ENCODE measurements around the gene MAD2L1.

DNA sequence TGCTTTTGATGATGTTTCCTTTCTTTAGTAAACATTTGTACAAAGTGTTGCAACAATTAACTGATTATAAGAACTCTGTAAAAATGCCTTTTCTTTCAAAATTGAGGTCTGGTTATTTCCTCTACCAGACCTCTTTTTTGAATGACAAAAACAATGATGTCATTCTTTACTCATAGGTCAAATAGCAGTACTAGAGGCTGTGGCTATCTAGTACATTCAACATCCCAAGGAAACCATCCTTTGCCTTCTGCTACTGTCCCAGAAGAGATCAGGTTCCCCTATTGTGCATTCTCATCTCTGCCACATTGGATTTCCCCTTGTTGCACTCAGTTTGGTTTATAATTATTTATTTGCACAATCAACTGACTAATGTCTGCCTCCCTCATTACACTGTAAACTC lies 19.1 kb upstream of the MAD2L1 start:
- TF ChIP-seq, protein P1, sequence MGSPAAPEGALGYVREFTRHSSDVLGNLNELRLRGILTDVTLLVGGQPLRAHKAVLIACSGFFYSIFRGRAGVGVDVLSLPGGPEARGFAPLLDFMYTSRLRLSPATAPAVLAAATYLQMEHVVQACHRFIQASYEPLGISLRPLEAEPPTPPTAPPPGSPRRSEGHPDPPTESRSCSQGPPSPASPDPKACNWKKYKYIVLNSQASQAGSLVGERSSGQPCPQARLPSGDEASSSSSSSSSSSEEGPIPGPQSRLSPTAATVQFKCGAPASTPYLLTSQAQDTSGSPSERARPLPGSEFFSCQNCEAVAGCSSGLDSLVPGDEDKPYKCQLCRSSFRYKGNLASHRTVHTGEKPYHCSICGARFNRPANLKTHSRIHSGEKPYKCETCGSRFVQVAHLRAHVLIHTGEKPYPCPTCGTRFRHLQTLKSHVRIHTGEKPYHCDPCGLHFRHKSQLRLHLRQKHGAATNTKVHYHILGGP (tag by site-specific recombination; IDR thresholded peaks at IDR 0.05): no peak
- TF ChIP-seq ZNF792 (tag by site-specific recombination; IDR thresholded peaks at IDR 0.05): no peak
- TF ChIP-seq, protein P2, sequence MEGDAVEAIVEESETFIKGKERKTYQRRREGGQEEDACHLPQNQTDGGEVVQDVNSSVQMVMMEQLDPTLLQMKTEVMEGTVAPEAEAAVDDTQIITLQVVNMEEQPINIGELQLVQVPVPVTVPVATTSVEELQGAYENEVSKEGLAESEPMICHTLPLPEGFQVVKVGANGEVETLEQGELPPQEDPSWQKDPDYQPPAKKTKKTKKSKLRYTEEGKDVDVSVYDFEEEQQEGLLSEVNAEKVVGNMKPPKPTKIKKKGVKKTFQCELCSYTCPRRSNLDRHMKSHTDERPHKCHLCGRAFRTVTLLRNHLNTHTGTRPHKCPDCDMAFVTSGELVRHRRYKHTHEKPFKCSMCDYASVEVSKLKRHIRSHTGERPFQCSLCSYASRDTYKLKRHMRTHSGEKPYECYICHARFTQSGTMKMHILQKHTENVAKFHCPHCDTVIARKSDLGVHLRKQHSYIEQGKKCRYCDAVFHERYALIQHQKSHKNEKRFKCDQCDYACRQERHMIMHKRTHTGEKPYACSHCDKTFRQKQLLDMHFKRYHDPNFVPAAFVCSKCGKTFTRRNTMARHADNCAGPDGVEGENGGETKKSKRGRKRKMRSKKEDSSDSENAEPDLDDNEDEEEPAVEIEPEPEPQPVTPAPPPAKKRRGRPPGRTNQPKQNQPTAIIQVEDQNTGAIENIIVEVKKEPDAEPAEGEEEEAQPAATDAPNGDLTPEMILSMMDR (tag by site-specific recombination; IDR thresholded peaks at IDR 0.05): no peak
- TF ChIP-seq ZNF747 (tag by site-specific recombination; IDR thresholded peaks at IDR 0.05): no peak
- no peak for TF ChIP-seq RBAK (tag by site-specific recombination; IDR thresholded peaks at IDR 0.05)
- no peak for TF ChIP-seq EGR2 (tag by site-specific recombination; IDR thresholded peaks at IDR 0.05; ENCODE audit: low read depth)
- TF ChIP-seq ZNF76 (tag by site-specific recombination; IDR thresholded peaks at IDR 0.05; ENCODE audit: borderline replicate concordance, low read depth): no peak
- TF ChIP-seq PRDM1 (tag by site-specific recombination; IDR thresholded peaks at IDR 0.05): no peak
- no peak for TF ChIP-seq ZNF350 (tag by site-specific recombination; IDR thresholded peaks at IDR 0.05)
